Endothelial cell of umbilical vein (primary cell): ENCODE results near the gene MAML1. TPM values are rescaled to one million over a fixed set of nuclear protein-coding genes. Genes with fewer than 3 reads are reported as not detected.
"Not testable (repeated sequence)": the region's sequence is repeated elsewhere in the genome, so short reads cannot be mapped to it uniquely, and the experiment has no call there.

ENCODE experiments used
- BruUV-seq: library from RNA; stranded (reverse); fragments of 400-500 nt; replicated peaks from 2 replicates; lab custom pipeline; 2021; lab: Mats Ljungman, UMichigan
- CTCF ChIA-PET: fragments of 300-600, 350-600 bp; sonication (Branson Sonifier 250); formaldehyde crosslinking; loops from one replicate; lab custom pipeline; 2021; ENCODE audit warnings: antibody characterized with exemption, inconsistent platforms; lab: Charles Lee
- POLR2A ChIA-PET: fragments of 300-600, 350-600 bp; sonication (Branson Sonifier 250); formaldehyde crosslinking; loops from one replicate; lab custom pipeline; 2021; ENCODE audit warnings: antibody characterized with exemption, inconsistent platforms; lab: Charles Lee
- DNase-seq: peaks from one replicate; pipeline ENCODE4 v3.0.0-alpha.2; 2011; ENCODE audit warnings: low read depth, low spot score
- FAIRE-seq: peaks from 2 replicates; lab custom pipeline; 2011; peaks lifted over from hg19 to GRCh38; lab: Jason Lieb, UNC
- H2AFZ ChIP-seq: 2 replicates; pipeline ENCODE4 v1.6.0; 2012; ENCODE audit warnings: low read depth, low read length, control low read depth, inconsistent platforms
- H3K27ac ChIP-seq: 2 replicates; pipeline ENCODE4 v1.5.1; 2011; ENCODE audit warnings: low read depth, mild to moderate bottlenecking, control low read depth, low read length, moderate library complexity; ENCODE audit not compliant: insufficient read depth
- H3K27me3 ChIP-seq, 2 experiments: 2 replicates each; pipeline versions ENCODE4 v1.6.0 to v1.6.1; 2011; ENCODE audit warnings: low read length in 2 of 2, mixed read lengths in 1 of 2; ENCODE audit not compliant: control insufficient read depth in 2 of 2, insufficient read depth in 2 of 2
- H3K36me3 ChIP-seq, 2 experiments: 2 replicates in 1 of 2; 3 replicates in 1 of 2; pipeline ENCODE4 v1.5.1; 2011; ENCODE audit warnings: low read length in 2 of 2, mild to moderate bottlenecking in 1 of 2, moderate library complexity in 1 of 2; ENCODE audit not compliant: control insufficient read depth in 2 of 2, insufficient read depth in 2 of 2; ENCODE audit errors: extremely low read depth in 1 of 2
- H3K4me1 ChIP-seq: 3 replicates; pipeline ENCODE4 v1.5.1; 2011; ENCODE audit warnings: mild to moderate bottlenecking, low read length; ENCODE audit not compliant: control insufficient read depth, insufficient read depth; ENCODE audit errors: extremely low read depth
- H3K4me2 ChIP-seq: 2 replicates; pipeline ENCODE4 v1.6.1; 2011; ENCODE audit warnings: low read length, control low read depth, mixed read lengths; ENCODE audit not compliant: insufficient read depth
- H3K4me3 ChIP-seq, 3 experiments: fragments of 200-600 bp in 1 of 3; sonication (generic), shearing (Covaris generic) in 1 of 3; replicated peaks in 1 of 3; 2 replicates each; pipeline ENCODE4 v1.5.1; 2011 to 2016; ENCODE audit warnings: control low read depth in 3 of 3, low read length in 3 of 3, mild to moderate bottlenecking in 2 of 3, inconsistent platforms in 1 of 3, low read depth in 1 of 3, moderate library complexity in 1 of 3; ENCODE audit not compliant: insufficient read depth in 1 of 3
- H3K79me2 ChIP-seq: 2 replicates; pipeline ENCODE4 v1.6.0; 2012; ENCODE audit warnings: low read length, inconsistent platforms; ENCODE audit not compliant: control insufficient read depth, insufficient read depth
- H3K9ac ChIP-seq: replicated peaks from 2 replicates; pipeline ENCODE3; 2011; ENCODE audit warnings: low read length, control low read depth; ENCODE audit not compliant: insufficient read depth; ENCODE audit errors: extremely low read depth
- H3K9me1 ChIP-seq: replicated peaks from 3 replicates; pipeline ENCODE4 v1.6.0; 2011; ENCODE audit warnings: mild to moderate bottlenecking, low read length; ENCODE audit not compliant: control insufficient read depth, insufficient read depth; ENCODE audit errors: extremely low read depth
- H3K9me3 ChIP-seq: replicated peaks from 2 replicates; pipeline ENCODE4 v1.5.1; 2012; ENCODE audit warnings: low read length, inconsistent platforms; ENCODE audit not compliant: control insufficient read depth, insufficient read depth
- H4K20me1 ChIP-seq: replicated peaks from 2 replicates; pipeline ENCODE3; 2011; ENCODE audit warnings: mild to moderate bottlenecking, low read length; ENCODE audit not compliant: control insufficient read depth, insufficient read depth; ENCODE audit errors: extremely low read depth
- CTCF ChIP-seq, 2 donors: IDR thresholded peaks; 1 replicate in 1 of 2; 2 replicates in 1 of 2; pipeline ENCODE4 v1.5.1; 2011; ENCODE audit warnings: low read length in 2 of 2, mild to moderate bottlenecking in 2 of 2, moderate library complexity in 2 of 2, control low read depth in 1 of 2, inconsistent platforms in 1 of 2, low read depth in 1 of 2; ENCODE audit not compliant: insufficient read depth in 1 of 2; ENCODE audit errors: extremely low read depth in 1 of 2
- EZH2 ChIP-seq: IDR thresholded peaks from 2 replicates; pipeline ENCODE4 v1.6.1; 2012; ENCODE audit warnings: borderline replicate concordance, low read depth, mild to moderate bottlenecking, moderate library complexity, low read length, inconsistent platforms; ENCODE audit not compliant: severe bottlenecking
- FOS ChIP-seq: IDR thresholded peaks from 2 replicates; pipeline ENCODE4 v1.6.1; 2011; ENCODE audit warnings: mild to moderate bottlenecking, low read length, moderate library complexity, borderline replicate concordance; ENCODE audit not compliant: insufficient read depth
- GATA2 ChIP-seq: IDR thresholded peaks from 2 replicates; pipeline ENCODE4 v1.7.0; 2011; ENCODE audit warnings: low read depth, mild to moderate bottlenecking, moderate library complexity, mixed read lengths, low read length; ENCODE audit not compliant: insufficient read length, insufficient read depth
- JUN ChIP-seq: IDR thresholded peaks from 2 replicates; pipeline ENCODE4 v1.6.1; 2011; ENCODE audit warnings: borderline replicate concordance, low read depth; ENCODE audit not compliant: insufficient read length, insufficient read depth
- MAX ChIP-seq: IDR thresholded peaks from 2 replicates; pipeline ENCODE4 v1.6.1; 2011; ENCODE audit not compliant: insufficient read depth, insufficient read length
- MYC ChIP-seq: IDR thresholded peaks from one replicate; pipeline ENCODE4 v1.6.1; 2011; ENCODE audit warnings: mild to moderate bottlenecking, low read depth, low read length
- POLR2A ChIP-seq: IDR thresholded peaks from 2 replicates; pipeline ENCODE4 v1.6.1; 2012; ENCODE audit warnings: low read depth, mild to moderate bottlenecking, control low read depth, low read length
- POLR2AphosphoS5 ChIP-seq: IDR thresholded peaks from 2 replicates; pipeline ENCODE4 v1.6.1; 2012; ENCODE audit warnings: low read depth, mild to moderate bottlenecking, control low read depth, low read length, moderate library complexity; ENCODE audit not compliant: insufficient read depth
- dilution Hi-C: fragments of 300-500 bp; cut with MboI; formaldehyde crosslinking; loops from one replicate; pipeline ENCODE4 v1.15.0; 2019; ENCODE audit warnings: low sequenced_read_pairs; ENCODE audit not compliant: extremely low pct_ligation_motif_present
- intact Hi-C: fragments of 100-400 bp; cut with micrococcal nuclease; formaldehyde crosslinking; loops from one replicate; pipeline ENCODE4 v1.10.0; 2022
- polyA plus RNA-seq, 4 experiments: library from polyadenylated mRNA; depleted of rRNA in 3 of 4; stranded (reverse) in 3 of 4; unstranded in 1 of 4; fragments of >200 nt; gene quantifications; 2 replicates each; pipeline versions ENCODE4 v1.2.1 to v1.2.3, GENCODE V29; 2011 to 2012; ENCODE audit warnings: missing spikeins in 1 of 4
- total RNA-seq: library from RNA; stranded (reverse); gene quantifications from 2 replicates; pipeline ENCODE4 v1.2.3, GENCODE V29; 2021

MAML1 gene
- total and polyA plus RNA-seq, 2 donors (not counting 3 experiments of a cell fraction or from before 2014, with no cell fraction given) = 12.4 to 29.0 TPM

- Histone ChIP-seq H3K4me1 (peaks cover 18% of the 10 kb centered on the region), H2AFZ (no peak overlapping the region), H3K9me3 (no peaks in the 10 kb centered on the region), H3K4me2 (no peak overlapping the region), H4K20me1 (no peaks in the 10 kb centered on the region), H3K27me3 (no peaks in the 10 kb centered on the region), H3K27ac (no peak overlapping the region), H3K9me1 (no peaks in the 10 kb centered on the region), H3K9ac (no peak overlapping the region), H3K4me3 (no peak overlapping the region), H3K79me2 (peaks cover 32% of the 10 kb centered on the region), H3K36me3 (no peaks in the 10 kb centered on the region)
- BruUV-seq = no TSS peak
- ChIA-PET POLR2A (no interaction called here), CTCF (interaction anchor here (1.4 kb wide), 1 partner anchor 19 kb away, joined by 6 read pairs; no protein-coding TSS in a partner anchor)
- dilution Hi-C loops (no loop called here), intact Hi-C loops (loop anchor here (5.0 kb wide), 2 partner anchors 110 to 1545 kb away; partner anchors contain the start of genes MGAT4B and RACK1)
- DNase-seq (no peak), FAIRE-seq (no peak)
- TF ChIP-seq POLR2AphosphoS5 (no peak), POLR2A (no peak), EZH2 (no peak), FOS (no peak), GATA2 (no peak), MYC (no peak), CTCF (IDR thresholded peaks at IDR 0.05; ENCODE audit: extremely low read depth in 1 of 2, insufficient read depth in 1 of 2, low read depth in 1 of 2, low read length in 2 of 2) (no peak), JUN (no peak), MAX (no peak)
These were observed 35.5 kb upstream of the MAML1 start for GRCh38 chr5:179697108-179697507.

- POLR2A ChIA-PET, H3K9me1 ChIP-seq, H2AFZ ChIP-seq, dilution Hi-C loops, H3K27me3 ChIP-seq, BruUV-seq, DNase-seq, FAIRE-seq, H3K36me3 ChIP-seq, H4K20me1 ChIP-seq, H3K9me3 ChIP-seq: not testable (repeated sequence)
- Histone ChIP-seq H3K4me3 (peak overlapping the region in 1 of 3 experiments; percentile 70), H3K4me1 (peaks cover 18% of the 10 kb centered on the region), H3K9ac (peak overlapping the region; percentile 97), H3K4me2 (peak overlapping the region; percentile 81), H3K27ac (peak overlapping the region; percentile 94), H3K79me2 (peaks cover 37% of the 10 kb centered on the region)
- intact Hi-C loops = loop anchor here (5.0 kb wide), 2 partner anchors 110 to 1545 kb away; partner anchors contain the start of genes MGAT4B and RACK1
- CTCF ChIA-PET = interaction anchor here (1.4 kb wide), 1 partner anchor 19 kb away, joined by 6 read pairs; no protein-coding TSS in a partner anchor
These were observed 35.1 kb upstream of the MAML1 start for GRCh38 chr5:179697543-179697942.
